NCI-H1694 (cell line): ENCODE measurements around the gene HTR5A.

Source experiments
- DNase-seq: peaks from one replicate; lab custom pipeline; 2025; lab: John Stamatoyannopoulos, UW

HTR5A gene

DNA sequence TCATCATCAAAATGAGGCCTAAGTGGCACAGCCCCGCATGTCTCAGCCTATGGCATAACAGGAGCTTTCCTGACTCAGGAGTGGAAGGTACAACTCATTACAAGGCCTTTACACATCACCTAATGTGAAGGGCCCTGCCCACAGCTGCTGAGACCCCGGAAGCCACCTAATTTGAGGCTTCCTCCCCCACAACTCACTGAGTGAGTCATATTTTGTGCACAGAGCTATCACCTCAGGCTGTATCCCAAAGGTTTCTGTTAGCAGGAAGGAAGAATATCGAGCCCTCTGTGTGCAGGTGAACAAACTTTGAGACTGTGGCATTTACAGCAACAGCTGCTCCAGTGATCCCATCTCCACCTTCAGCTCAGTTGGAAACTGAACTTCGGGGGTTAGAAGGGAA, 20.6 kb downstream of the HTR5A start:
- no peak for DNase-seq

GRCh38 chr7:155093596-155093995, 23.5 kb downstream of the HTR5A start:
- no peak for DNase-seq

DNA sequence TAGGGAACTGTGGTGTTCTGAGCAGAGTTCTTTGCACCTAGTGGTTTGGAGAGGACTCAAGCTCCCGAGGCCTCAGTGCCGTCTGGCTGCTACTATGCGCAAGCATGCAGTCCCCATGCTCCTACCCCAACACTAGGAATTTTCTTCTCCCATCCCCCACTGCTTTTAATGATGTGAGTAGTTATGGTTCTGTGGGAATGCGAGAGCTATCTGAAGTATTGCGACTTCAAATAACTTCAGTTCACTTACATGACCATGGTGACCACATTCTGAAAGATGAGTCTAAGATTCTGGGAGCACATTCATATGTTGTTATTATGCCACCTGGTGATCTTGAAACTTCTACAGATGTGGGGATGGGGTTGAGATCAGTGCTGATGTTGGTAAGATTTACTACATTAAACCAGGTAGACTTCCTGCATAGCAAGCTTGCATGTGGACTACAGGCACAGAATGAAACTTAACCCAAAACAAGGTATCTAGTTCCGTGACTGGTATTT, 24.6 kb downstream of the HTR5A start:
- DNase-seq = no peak

- no peak for DNase-seq
Observed at GRCh38 chr7:155097338-155097737, 27.2 kb downstream of the HTR5A start.

GRCh38 chr7:155103839-155104238, 33.7 kb downstream of the HTR5A start:
- no peak for DNase-seq

GRCh38 chr7:155104913-155105312, 34.8 kb downstream of the HTR5A start:
- no peak for DNase-seq

DNA sequence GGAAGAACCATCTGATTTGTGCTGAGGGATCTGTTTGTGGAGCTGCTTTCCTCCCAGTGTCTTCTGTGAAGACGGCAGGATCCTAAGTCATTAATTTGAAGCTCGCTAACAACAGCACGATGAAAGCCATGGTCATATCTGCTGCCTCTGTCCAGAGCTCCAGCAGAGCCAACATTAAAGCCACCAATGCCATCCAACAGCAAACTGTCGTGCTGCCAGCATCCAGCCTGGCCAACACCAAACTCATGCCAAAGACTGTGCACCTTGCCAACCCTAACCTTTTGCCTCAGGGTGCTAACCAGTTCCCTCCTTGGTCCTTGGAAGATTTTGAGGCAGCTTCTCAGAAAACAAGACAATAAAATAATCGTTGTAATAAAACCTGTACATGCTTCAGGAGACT, 36.2 kb downstream of the HTR5A start:
- no peak for DNase-seq

- DNase-seq = no peak
Observed at GRCh38 chr7:155107126-155107525, 37.0 kb downstream of the HTR5A start.

DNA sequence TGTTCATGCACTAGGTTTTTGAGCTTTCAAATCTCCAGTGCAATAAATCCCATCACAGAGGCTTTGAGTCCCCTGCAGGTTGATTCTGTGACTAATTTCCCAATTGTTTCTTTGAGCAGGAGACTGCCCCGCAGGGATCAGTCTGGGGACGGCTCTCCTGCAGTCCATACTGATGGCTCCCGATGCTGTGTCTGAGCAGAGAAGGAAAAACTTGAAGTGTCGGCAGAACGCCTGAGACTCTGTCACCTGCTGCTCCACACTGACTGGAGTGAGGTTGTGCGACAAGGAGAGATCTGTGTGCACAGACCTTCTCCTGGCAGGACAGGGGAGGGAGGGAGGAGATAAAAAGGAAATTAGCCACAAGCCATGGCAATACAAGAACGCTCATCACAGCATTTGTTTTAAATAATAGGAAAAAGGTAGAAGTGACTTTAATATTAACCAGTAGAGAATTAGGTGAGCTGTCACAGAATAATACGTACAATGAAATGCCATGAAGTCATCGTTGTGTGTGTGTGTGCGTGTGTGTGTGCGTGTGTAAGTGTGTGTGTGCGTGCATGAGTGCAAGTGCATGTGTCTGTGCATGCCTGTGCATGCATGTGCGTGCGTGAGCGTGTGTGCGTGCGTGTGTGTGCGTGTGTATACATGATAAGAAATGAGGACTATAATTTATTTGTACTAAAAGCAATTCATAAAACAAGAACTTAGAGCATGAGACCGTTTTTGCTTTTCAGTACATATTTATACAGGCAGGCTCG, 38.2 kb downstream of the HTR5A start:
- DNase-seq = no peak

DNA sequence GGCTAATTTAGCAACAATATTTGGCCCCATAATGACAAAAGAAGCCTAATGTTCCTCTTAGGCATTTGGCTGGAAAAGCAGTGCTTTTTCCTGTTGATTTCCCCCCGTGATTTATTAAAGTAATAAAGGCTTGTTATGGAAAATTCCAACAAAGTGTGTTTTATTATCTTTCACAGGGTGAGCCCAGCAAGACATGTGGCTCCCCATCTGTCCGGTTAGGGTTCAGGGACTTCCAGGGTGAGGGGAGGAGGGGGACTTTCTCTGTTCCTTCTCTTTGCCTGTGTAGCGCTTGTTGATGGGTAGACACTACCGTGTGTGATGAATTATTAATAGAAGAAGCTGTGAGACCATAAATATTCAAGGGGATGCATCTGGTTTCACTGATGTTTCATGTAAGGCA, 39.0 kb downstream of the HTR5A start:
- no peak for DNase-seq

DNA sequence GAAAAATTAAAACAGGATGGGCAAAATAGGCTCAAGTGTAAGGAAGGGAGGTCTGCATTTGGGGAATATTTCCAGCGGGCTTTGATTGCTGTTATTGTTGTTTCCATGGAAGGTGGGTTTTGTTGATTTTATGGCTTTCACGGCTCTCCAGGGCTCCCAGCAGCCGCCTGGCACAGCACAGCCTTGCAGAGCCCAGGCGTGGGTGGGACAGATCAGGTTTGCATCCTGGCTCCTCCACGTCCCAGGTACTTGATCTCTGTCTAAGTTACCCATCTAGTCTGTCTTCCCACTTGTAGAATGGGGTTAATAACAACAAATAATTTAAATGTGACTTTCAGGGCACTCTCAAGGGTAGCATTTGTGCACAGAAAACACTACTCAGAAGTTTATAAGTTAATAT, 45.2 kb downstream of the HTR5A start:
- DNase-seq = no peak

DNA sequence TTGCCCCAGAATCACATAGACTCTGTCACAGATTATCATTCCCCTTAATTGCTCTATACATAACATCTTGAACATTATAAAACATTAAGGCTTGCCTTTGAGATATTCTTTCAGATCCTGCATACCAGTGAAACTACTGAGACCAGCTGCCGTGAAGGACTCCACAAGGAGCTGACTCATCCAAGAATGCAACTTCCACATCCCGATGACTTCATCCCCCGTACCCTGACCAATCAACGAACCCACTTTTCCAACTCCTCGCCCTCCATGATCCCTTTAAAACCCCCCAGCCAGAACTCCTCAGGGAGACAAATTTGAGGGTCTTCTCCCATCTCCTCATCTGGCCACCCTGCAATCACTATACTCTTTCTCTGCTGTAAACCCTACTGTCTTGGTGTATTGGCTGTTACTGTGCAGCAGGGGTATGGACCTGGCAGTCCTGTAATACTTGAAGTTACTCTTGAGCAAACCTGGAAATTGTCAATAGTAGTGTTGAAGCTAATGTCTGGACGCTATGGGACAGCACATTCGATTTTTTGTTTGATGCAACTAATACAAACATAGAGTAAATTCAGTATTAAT, 49.8 kb downstream of the HTR5A start:
- DNase-seq = no peak

GRCh38 chr7:155120460-155120859, 50.3 kb downstream of the HTR5A start:
- no peak for DNase-seq

- DNase-seq = no peak
Observed at GRCh38 chr7:155122831-155123230, 52.7 kb downstream of the HTR5A start.

DNA sequence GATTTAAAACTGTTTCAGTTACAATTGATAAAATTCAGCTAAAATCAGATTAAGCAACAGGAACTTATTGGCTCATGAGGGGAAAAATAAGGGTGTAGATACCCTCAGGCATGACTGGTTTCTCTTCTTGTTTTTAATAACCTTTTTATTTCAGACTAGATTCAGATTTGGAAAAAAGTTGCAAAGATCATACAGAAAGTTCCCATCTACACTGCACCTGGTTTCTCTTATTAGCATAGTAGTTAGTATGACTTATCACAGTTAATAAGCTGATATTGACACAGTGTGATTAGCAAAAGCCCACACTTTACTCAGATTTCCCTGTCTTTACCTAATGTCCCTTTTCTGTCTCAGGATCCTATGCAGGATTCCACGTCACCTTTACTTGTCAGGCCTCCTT, 53.3 kb downstream of the HTR5A start:
- DNase-seq = no peak

GRCh38 chr7:155124706-155125105, 54.6 kb downstream of the HTR5A start:
- DNase-seq = no peak

DNA sequence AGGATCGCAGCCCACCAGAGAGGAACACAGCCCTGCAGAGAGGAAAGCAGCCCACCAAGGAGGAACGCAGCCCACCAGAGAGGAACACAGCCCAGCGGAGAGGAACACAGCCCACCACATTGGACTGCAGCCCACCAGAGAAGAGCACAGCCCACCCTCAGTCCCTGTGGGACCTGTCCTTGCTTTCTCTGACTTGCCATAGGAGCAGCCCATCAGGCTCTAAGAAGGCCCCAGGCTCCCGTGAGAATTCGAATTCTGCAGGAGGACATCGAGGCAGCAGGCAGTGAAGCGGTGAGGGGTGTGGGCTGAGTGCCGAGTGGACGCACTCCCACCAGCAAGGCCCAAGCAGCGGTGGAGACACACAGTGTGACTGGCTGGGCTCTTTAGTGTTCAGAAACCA, 59.1 kb downstream of the HTR5A start:
- DNase-seq = no peak

DNA sequence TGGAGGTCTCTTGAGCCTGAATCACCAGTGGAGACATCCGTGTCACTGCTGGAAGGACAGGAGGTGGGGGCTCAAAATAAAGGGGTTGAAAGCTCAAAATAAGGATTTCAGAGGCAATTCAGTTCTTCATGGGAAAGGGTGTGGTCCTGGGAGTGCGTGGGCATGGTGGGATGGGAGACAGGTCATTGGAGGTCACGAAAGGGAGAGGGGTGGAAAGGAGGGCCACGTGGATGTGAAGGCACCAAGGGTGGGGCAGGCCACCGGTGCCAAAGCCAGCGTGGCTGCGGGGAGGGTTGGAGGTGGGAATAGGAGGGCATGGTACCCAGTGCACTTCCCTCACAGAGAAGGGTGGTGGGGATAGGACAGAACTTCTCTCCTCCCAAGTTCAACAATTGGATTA, 59.7 kb downstream of the HTR5A start:
- no peak for DNase-seq

- DNase-seq = no peak
Observed at GRCh38 chr7:155130493-155130892, 60.4 kb downstream of the HTR5A start.

GRCh38 chr7:155131090-155131489, 61.0 kb downstream of the HTR5A start:
- no peak for DNase-seq

GRCh38 chr7:155132431-155132830, 62.3 kb downstream of the HTR5A start:
- DNase-seq = no peak

GRCh38 chr7:155136619-155137243, 66.6 kb downstream of the HTR5A start:
- no peak for DNase-seq
